H4 (cell line): ENCODE measurements around the gene C9orf153. TPM values are rescaled to one million over a fixed set of nuclear protein-coding genes. Genes with fewer than 3 reads are reported as not detected.

Source experiments
- DNase-seq: peaks from one replicate; pipeline ENCODE4 v3.0.0-alpha.2; 2015; ENCODE audit warnings: low spot score
- total RNA-seq: library from RNA; depleted of rRNA; stranded (reverse); fragments of >200 nt; shearing (Covaris generic); gene quantifications from 2 replicates; pipeline ENCODE4 v1.2.3, GENCODE V29; 2014

C9orf153 gene
- total RNA-seq, 1 experiment from 2014 or later = not detected

- DNase-seq = no peak
These were observed 4.4 kb upstream of the C9orf153 start for GRCh38 chr9:86263876-86264275.

GRCh38 chr9:86262492-86262891, 3.0 kb upstream of the C9orf153 start:
- DNase-seq = no peak

GRCh38 chr9:86257391-86257790, 2.1 kb downstream of the C9orf153 start:
- no peak for DNase-seq

- no peak for DNase-seq
These were observed 2.8 kb downstream of the C9orf153 start for GRCh38 chr9:86256653-86257052.

GRCh38 chr9:86253577-86253976, 5.9 kb downstream of the C9orf153 start:
- no peak for DNase-seq

GRCh38 chr9:86252870-86253269, 6.6 kb downstream of the C9orf153 start:
- DNase-seq = no peak

GRCh38 chr9:86250123-86250522, 9.3 kb downstream of the C9orf153 start:
- DNase-seq = no peak

GRCh38 chr9:86248746-86249145, 10.7 kb downstream of the C9orf153 start:
- no peak for DNase-seq

GRCh38 chr9:86246752-86247161, 12.7 kb downstream of the C9orf153 start:
- DNase-seq = no peak

GRCh38 chr9:86242071-86242470, 17.4 kb downstream of the C9orf153 start:
- no peak for DNase-seq

GRCh38 chr9:86241216-86241615, 18.2 kb downstream of the C9orf153 start:
- no peak for DNase-seq

- DNase-seq = no peak
These were observed 20.3 kb downstream of the C9orf153 start for GRCh38 chr9:86238861-86239770.

- no peak for DNase-seq
These were observed 28.6 kb downstream of the C9orf153 start for GRCh38 chr9:86230858-86231257.

- no peak for DNase-seq
These were observed 36.8 kb downstream of the C9orf153 start for GRCh38 chr9:86222667-86223066.

GRCh38 chr9:86219606-86220005, 39.9 kb downstream of the C9orf153 start:
- DNase-seq = no peak

GRCh38 chr9:86217076-86217755, 42.2 kb downstream of the C9orf153 start:
- no peak for DNase-seq

- DNase-seq = no peak
These were observed 52.3 kb downstream of the C9orf153 start for GRCh38 chr9:86207193-86207592.

- DNase-seq = peak; percentile 38
These were observed 57.0 kb downstream of the C9orf153 start for GRCh38 chr9:86202338-86202882.

GRCh38 chr9:86201474-86202337, 57.8 kb downstream of the C9orf153 start:
- no peak for DNase-seq

GRCh38 chr9:86200599-86201162, 58.8 kb downstream of the C9orf153 start:
- DNase-seq = no peak

- no peak for DNase-seq
These were observed 66.4 kb downstream of the C9orf153 start for GRCh38 chr9:86193088-86193487.
